Measurements from ENCODE around the gene AOPEP.

Gene AOPEP

DNA sequence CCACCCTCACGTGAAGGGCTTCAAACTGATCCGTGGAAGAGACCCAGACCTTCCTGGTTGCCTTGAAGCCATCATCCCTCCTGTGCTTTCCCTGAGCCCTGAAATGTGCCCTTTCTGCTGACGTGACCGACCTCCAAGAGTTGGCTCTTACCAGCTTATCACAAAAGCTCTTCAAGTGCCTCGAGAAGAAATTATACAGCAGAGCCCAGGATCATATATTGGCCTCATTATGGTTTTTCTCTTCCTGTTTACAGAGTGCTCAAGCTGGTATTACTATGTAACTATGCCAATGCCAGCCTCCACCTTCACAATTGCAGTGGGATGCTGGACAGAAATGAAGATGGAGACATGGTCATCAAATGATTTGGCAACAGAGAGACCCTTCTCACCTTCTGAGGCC, 66.0 kb downstream of the AOPEP start:
- no peak for DNase-seq (ENCODE audit: low read depth)

DNA sequence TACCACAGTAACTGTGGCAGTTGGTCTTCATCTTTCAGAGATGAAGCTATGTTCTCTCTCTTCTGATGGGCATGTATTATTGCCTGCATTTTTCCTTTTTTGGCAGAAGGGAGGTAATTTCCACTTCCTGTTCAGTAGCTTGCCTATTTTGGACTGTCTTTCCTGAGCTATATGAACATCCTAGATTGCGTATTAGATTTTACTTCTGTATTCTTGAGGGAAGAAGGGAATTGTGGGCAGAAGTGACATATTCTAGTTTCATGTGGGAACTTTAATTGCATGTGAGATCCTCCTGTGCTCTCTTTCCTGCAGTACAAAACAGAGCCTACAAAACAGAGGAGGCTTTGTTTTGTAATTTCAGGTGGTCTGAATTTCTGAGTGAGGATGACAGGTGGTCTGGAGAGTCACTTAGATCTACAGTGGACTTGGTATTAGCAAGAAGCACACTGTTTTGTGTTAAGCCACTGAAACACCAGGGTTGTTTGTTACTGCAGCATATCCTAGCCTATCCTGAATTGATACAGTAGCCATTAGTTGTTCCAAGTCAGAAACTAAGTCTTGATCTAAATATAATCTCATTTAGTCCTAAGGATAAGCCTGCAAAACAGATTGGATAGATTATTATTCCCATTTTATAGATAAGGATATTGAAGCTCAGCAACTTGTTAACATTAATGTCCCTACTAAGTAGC, 68.1 kb downstream of the AOPEP start:
- DNase-seq (ENCODE audit: low read depth) = no peak

- DNase-seq (ENCODE audit: low read depth) = no peak
Measured at GRCh38 chr9:94796687-94797086, 70.2 kb downstream of the AOPEP start.

- no peak for DNase-seq (ENCODE audit: low read depth)
Measured at GRCh38 chr9:94798201-94798600, 71.7 kb downstream of the AOPEP start.

DNA sequence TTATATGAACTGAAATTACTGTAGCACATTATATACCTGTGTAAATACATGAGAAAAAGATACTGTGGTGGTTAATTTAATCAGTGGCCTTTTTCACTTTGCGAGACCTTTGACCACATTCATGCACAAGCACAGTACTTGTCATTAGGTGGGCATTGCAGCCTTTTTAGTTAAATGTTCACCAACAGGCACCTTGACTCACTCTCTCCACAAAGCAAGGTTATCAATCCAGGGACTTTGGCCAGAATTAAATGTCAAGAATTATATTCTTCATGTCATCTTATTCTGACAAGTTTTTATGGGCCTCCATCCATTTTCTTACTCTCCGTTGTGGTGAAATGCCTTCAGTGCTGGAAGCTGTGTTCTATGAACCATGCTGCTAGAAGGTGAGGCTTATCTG, 72.2 kb downstream of the AOPEP start:
- DNase-seq (ENCODE audit: low read depth) = no peak

- DNase-seq (ENCODE audit: low read depth) = no peak
Measured at GRCh38 chr9:94799578-94800264, 73.2 kb downstream of the AOPEP start.

DNA sequence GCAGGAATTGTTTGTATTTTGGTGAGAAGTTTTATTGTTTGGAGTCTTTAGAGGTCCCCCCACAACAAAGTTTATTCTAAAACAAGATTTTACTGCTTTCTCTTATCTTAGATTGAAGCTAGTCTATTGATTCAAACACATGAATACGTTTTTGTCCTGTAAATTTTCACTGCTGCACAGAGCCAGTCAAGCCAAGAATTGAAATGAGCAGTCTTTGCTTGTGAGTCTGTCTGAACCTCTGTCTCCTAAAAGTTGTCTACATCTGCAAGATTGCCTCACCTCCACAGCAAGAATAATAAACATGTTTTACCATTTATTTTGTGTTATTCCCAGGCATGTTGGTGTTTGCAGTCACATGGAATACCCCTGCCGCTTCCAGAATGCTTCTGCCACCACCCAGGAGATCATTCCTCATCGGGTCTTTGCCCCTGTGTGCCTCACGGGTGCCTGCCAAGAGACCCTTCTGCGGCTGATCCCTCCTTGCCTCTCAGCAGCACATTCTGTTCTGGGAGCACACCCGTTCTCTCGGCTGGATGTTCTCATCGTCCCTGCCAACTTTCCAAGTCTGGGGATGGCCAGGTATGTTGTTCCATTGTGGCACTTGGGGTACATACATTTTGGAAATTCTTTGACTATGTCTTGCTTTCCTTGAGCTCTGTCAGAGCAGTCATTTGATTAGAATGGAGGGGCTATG, 74.1 kb downstream of the AOPEP start:
- no peak for DNase-seq (ENCODE audit: low read depth)

DNA sequence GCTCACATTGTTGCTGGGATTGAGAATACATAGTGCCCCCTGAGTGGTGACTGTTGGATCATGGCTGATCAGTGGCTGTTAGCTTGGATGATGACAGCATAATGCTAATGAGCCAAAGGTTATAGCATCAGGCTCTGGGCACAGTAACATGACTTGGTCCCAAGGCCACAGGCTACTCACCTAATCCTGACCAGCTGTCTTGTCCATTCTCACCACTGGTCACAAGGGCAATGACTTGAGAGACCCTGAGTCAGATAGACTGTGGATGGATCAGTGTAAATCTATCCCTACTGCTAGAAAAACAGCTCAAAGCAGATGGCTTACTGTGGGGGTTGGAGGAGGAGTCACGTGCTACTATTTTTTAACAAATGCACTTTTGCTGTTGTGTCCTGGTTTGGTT, 74.7 kb downstream of the AOPEP start:
- DNase-seq (ENCODE audit: low read depth) = no peak

DNA sequence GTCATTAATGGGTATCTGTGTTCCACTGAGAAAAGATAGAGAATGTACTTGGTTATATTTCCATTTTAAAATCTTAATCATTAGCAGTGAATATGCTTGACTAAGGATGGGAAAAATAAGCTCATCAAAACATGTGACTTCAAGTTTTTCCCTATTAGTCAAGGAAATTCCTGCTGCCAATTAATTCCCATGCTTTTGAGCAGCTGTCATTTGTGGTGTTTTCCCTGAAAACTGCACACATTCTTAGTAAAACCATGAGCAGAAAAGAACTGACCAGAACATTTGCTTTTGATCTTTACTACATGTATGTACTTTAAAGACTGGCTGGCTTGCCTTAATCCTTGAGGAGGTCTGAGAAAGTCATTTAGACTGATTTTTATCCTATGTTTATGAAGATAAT, 75.2 kb downstream of the AOPEP start:
- DNase-seq (ENCODE audit: low read depth) = no peak

DNA sequence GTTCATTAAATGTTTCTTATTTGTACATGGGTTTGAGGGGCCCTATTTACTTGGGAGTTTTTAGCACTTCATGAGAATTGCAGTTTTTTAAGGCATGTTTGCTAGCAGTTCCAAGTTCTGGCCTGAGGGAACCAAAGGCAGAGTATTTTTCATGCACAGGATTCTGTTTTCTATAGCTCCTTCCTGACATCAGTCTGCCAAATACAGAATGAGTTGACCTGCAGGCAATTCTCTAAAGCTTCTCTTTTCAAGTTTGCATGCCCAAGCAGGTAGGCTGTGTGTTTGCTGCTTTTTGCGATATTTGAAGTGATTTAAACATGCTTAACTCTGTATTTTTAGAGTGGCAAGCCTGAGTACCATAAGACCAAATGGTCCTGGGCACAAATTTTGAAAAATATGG, 75.8 kb downstream of the AOPEP start:
- no peak for DNase-seq (ENCODE audit: low read depth)

DNA sequence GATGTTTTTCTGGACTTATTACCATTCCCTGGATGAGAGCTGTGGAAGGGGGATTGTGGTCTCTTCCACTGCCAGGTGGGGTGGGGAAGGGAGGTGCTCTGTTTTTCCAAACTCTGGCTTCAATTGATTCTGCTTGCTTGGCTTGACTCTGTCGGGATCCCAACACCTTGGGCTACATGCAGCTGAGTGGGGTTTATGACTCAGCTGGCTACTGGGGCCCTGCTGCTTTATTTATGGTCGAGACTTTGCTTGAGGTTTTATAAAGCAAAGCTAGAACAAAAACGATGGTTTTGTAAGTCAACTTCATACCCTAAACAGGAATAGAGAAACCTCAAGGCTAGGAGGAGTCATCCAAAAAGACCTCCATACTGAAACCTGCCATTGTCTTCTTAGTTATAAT, 76.3 kb downstream of the AOPEP start:
- no peak for DNase-seq (ENCODE audit: low read depth)

DNA sequence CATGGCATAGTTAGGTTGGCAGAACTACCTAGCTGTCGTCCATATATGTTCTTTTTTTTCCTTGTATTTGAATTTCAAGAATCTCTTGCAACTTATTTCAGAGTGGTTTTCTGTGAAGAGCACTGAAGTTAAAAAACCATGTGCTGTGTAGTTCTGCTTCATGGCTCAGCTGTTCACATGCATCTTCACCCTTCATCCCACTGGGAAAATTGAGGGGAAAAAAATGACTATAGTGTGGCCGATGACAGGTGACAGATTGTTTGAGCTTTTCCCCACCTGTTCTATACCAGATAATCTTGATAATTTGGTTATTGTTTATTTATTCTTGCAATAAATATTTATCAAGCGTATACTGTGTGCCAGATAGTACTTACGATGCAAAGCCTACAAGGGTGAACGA, 77.8 kb downstream of the AOPEP start:
- no peak for DNase-seq (ENCODE audit: low read depth)

DNA sequence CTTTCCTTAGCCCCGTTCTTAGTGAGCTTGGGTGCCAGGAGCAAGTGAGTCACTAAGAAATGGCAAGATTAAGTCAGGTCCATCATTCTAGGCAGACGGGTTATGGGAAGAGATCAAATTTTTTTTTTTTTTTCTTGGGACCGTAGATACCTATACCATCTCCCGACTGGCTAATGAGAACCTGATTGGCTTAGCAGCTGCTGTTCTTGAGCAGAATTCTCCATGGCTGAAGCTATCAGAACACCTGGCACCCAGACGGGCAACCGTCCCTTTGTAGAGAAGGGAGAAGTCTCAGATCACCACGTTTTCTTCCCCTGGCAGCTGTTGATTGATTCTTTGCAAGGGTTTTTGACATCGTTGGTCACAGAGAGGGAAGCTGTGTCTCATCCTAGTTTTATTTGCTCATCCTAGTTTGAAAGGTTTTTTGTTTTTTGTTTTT, 78.6 kb downstream of the AOPEP start:
- no peak for DNase-seq (ENCODE audit: low read depth)

GRCh38 chr9:94805585-94805984, 79.1 kb downstream of the AOPEP start:
- no peak for DNase-seq (ENCODE audit: low read depth)

- DNase-seq (ENCODE audit: low read depth) = no peak
Measured at GRCh38 chr9:94806307-94806893, 79.9 kb downstream of the AOPEP start.

DNA sequence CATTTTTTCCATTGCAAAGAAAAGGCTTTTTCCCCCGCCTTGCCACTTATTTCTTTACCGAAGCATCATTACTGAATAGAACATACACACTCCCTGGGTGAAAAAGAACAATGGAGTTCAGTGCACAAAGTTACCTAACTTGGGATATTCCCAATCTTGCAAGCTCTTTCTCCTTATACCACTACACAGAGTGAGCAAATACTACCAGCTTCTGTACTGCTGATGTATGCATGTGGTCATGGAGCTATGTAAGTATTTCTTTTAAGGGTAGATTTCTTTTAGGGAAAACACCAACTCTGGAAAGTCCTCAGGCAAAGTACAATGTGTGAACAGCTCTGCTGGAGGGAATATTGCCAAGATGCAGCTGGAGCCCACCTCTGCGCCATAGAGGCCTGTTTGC, 81.1 kb downstream of the AOPEP start:
- DNase-seq (ENCODE audit: low read depth) = no peak

GRCh38 chr9:94808926-94809700, 82.6 kb downstream of the AOPEP start:
- no peak for DNase-seq (ENCODE audit: low read depth)

DNA sequence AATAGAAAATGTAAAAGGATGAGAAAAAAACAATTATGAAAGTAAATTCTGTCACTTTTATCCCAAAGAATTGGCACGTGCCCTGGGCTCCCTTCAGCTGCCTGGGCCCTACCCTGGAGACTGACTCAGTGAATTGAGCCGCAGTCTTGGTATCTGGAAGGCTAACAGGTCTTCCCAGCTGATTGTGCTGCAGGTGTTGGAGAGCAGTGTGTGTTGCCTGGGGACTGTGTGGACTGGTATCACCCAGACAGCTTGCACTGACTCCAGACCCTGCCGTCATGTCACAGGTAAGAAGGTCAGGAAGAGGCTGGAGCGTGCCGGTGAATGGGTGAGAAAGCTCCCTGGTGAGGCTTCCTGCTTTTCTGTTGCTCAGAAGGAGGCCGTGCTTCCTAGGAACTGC, 83.3 kb downstream of the AOPEP start:
- no peak for DNase-seq (ENCODE audit: low read depth)

DNA sequence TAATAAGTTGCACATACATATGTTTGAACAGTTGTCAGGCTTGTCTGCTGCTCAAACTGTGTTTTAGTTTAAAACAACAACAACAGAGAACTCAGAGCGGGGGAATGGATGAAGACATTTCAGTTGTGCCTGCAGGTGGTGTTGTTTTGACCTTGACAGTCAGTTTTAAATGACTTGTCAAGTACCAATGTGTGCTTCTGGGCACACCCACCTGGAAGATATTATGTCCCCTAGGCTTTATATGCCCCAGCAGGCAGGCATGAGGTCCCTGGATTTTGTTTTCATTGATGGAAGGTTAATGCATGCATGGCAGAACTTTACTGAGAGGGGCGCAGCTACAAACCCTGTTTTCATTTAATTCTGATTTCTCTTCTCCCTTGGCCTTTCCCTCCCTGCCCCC, 84.6 kb downstream of the AOPEP start:
- no peak for DNase-seq (ENCODE audit: low read depth)

GRCh38 chr9:94812343-94812742, 85.8 kb downstream of the AOPEP start:
- no peak for DNase-seq (ENCODE audit: low read depth)

DNA sequence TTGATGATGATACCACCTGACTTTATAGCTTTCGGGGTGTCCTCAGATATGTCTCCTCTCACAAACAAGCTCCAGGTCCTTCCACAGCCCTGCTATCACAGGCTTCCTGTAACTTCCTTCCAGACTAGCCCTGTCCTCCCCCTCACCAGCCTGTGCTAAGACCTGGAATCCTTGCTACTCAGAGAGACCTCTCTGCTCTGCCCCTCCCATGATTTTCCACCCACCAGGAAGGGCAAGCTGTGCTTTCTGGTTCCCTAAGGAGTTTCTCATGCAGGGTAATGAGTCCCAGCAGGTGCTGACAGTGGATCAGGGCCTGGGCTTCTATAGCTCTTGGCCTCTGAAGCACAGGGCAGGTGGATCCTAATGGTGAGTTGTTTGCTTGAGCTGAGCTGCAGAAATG, 86.9 kb downstream of the AOPEP start:
- no peak for DNase-seq (ENCODE audit: low read depth)

Measured in activated T-cell treated with anti-CD3 and anti-CD28 coated beads for 1 hour (primary cell).